Activated effector memory CD4-positive, alpha-beta T cell treated with Interleukin-2 at 50 U/mL for 16 hours (primary cell): Measurements from ENCODE around the gene SEMA3F.

Source experiments
- DNase-seq: peaks from one replicate; pipeline ENCODE4 v3.0.0-alpha.2; 2020

SEMA3F gene

GRCh38 chr3:50154840-50155490 is at the start of gene SEMA3F:
Gene SEMA3F, plus strand, starts transcription at chr3:50155324. Its CDS starts 4,299 bp downstream, at chr3:50159623.
- DNase-seq: peak; percentile 66

- no peak for DNase-seq
Measured at GRCh38 chr3:50111757-50112156, 43.4 kb upstream of the SEMA3F start.

- no peak for DNase-seq
Measured at GRCh38 chr3:50112462-50112861, 42.7 kb upstream of the SEMA3F start.

GRCh38 chr3:50117120-50117519 is 38.0 kb upstream of the SEMA3F start:
- no peak for DNase-seq

- DNase-seq: no peak
Measured at GRCh38 chr3:50118237-50118636, 36.9 kb upstream of the SEMA3F start.

GRCh38 chr3:50119786-50120185 is 35.3 kb upstream of the SEMA3F start:
- no peak for DNase-seq

- DNase-seq: no peak
Measured at GRCh38 chr3:50120364-50121071, 34.6 kb upstream of the SEMA3F start.

GRCh38 chr3:50121072-50122032 is 33.8 kb upstream of the SEMA3F start:
- peak; percentile 54 for DNase-seq

- no peak for DNase-seq
Measured at GRCh38 chr3:50122071-50122470, 33.1 kb upstream of the SEMA3F start.

GRCh38 chr3:50122661-50123391 is 32.3 kb upstream of the SEMA3F start:
- no peak for DNase-seq

GRCh38 chr3:50123394-50124051 is 31.6 kb upstream of the SEMA3F start:
- no peak for DNase-seq

GRCh38 chr3:50124052-50124799 is 30.9 kb upstream of the SEMA3F start:
- DNase-seq: no peak

- DNase-seq: no peak
Measured at GRCh38 chr3:50124800-50125178, 30.3 kb upstream of the SEMA3F start.

GRCh38 chr3:50125541-50126286 is 29.4 kb upstream of the SEMA3F start:
- DNase-seq: no peak

- no peak for DNase-seq
Measured at GRCh38 chr3:50126287-50127211, 28.6 kb upstream of the SEMA3F start.

- DNase-seq: no peak
Measured at GRCh38 chr3:50127251-50127691, 27.9 kb upstream of the SEMA3F start.

GRCh38 chr3:50128001-50128400 is 27.1 kb upstream of the SEMA3F start:
- DNase-seq: no peak

GRCh38 chr3:50130436-50130835 is 24.7 kb upstream of the SEMA3F start:
- no peak for DNase-seq
